ENCODE data around the gene GABRA5.

GABRA5 gene

GRCh38 chr15:26972636-26973035 lies 105.8 kb downstream of the GABRA5 start:
- Histone ChIP-seq H3K27me3 (peaks cover 37% of the 10 kb centered on the region), H3K4me3 (ENCODE audit: low read depth, low read length) (no peak overlapping the region), H3K9me3 (no peaks in the 10 kb centered on the region), H3K4me1 (no peaks in the 10 kb centered on the region), H3K36me3 (no peaks in the 10 kb centered on the region)
- TF ChIP-seq CTCF (IDR thresholded peaks at IDR 0.05; ENCODE audit: low read depth, low read length), result no peak
- DNase-seq, result no peak

GRCh38 chr15:26974120-26974780 lies 107.4 kb downstream of the GABRA5 start:
- no peak for DNase-seq
- TF ChIP-seq CTCF (IDR thresholded peaks at IDR 0.05; ENCODE audit: low read depth, low read length), result peak; percentile 80
- no peaks in the 10 kb centered on the region for H3K9me3 ChIP-seq

GRCh38 chr15:26981492-26981891 lies 114.6 kb downstream of the GABRA5 start:
- Histone ChIP-seq H3K36me3 (no peaks in the 10 kb centered on the region), H3K27me3 (peaks cover 24% of the 10 kb centered on the region), H3K4me3 (ENCODE audit: low read depth, low read length) (no peak overlapping the region), H3K9me3 (no peaks in the 10 kb centered on the region), H3K4me1 (no peaks in the 10 kb centered on the region)
- no peak for TF ChIP-seq CTCF (IDR thresholded peaks at IDR 0.05; ENCODE audit: low read depth, low read length)
- DNase-seq, result no peak

More at GRCh38 chr15:26974120-26974780, 107.4 kb downstream of the GABRA5 start:
- Histone ChIP-seq H3K4me1 (no peaks in the 10 kb centered on the region), H3K4me3 (ENCODE audit: low read depth, low read length) (no peak overlapping the region), H3K27me3 (peaks cover 41% of the 10 kb centered on the region), H3K36me3 (no peaks in the 10 kb centered on the region)

GRCh38 chr15:26983822-26984221 lies 117.0 kb downstream of the GABRA5 start:
- Histone ChIP-seq H3K4me1 (no peaks in the 10 kb centered on the region), H3K4me3 (ENCODE audit: low read depth, low read length) (no peak overlapping the region), H3K27me3 (peaks cover 23% of the 10 kb centered on the region), H3K9me3 (no peaks in the 10 kb centered on the region), H3K36me3 (no peaks in the 10 kb centered on the region)
- DNase-seq, result peak; percentile 53
- TF ChIP-seq CTCF (IDR thresholded peaks at IDR 0.05; ENCODE audit: low read depth, low read length), result peak; percentile 54

- Histone ChIP-seq H3K27me3 (peaks cover 15% of the 10 kb centered on the region), H3K4me3 (ENCODE audit: low read depth, low read length) (no peak overlapping the region), H3K4me1 (no peaks in the 10 kb centered on the region), H3K36me3 (no peaks in the 10 kb centered on the region), H3K9me3 (no peaks in the 10 kb centered on the region)
- TF ChIP-seq CTCF (IDR thresholded peaks at IDR 0.05; ENCODE audit: low read depth, low read length), result no peak
- DNase-seq, result no peak
Observed at GRCh38 chr15:26985050-26985449, 118.2 kb downstream of the GABRA5 start.

- Histone ChIP-seq H3K36me3 (no peaks in the 10 kb centered on the region), H3K4me1 (no peaks in the 10 kb centered on the region), H3K4me3 (ENCODE audit: low read depth, low read length) (no peak overlapping the region), H3K27me3 (no peaks in the 10 kb centered on the region), H3K9me3 (no peaks in the 10 kb centered on the region)
- TF ChIP-seq CTCF (IDR thresholded peaks at IDR 0.05; ENCODE audit: low read depth, low read length), result no peak
- no peak for DNase-seq
Observed at GRCh38 chr15:26996250-26996649, 129.4 kb downstream of the GABRA5 start.
